Loucy (cell line): ENCODE data around the gene ABCA7.

Source experiments
- EZH2phosphoT487 ChIP-seq: fragments of 200-600 bp; IDR thresholded peaks from 2 replicates; pipeline ENCODE4 v1.6.1; 2018; ENCODE audit warnings: antibody characterized with exemption, mild to moderate bottlenecking, moderate library complexity, borderline replicate concordance
- TF ChIP-seq, protein P1 (sequence below): fragments of 200-600 bp; sonication (generic); conservative IDR thresholded peaks from 2 replicates; pipeline ENCODE4 v1.5.1; 2014; ENCODE audit warnings: mild to moderate bottlenecking, antibody characterized with exemption, low read length

DNA sequence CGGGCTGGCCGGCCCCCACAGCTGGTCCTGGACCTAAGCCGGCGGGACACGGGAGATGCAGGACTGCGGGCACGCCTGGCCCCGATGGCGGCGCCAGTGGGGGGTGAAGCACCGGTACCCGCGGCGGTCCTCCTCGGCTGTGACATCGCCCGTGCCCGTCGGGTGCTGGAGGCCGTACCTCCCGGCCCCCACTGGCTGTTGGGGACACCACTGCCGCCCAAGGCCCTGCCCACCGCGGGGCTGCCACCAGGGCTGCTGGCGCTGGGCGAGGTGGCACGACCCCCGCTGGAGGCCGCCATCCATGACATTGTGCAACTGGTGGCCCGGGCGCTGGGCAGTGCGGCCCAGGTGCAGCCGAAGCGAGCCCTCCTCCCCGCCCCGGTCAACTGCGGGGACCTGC, 36.6 kb upstream of the ABCA7 start:
- TF ChIP-seq, protein P1, sequence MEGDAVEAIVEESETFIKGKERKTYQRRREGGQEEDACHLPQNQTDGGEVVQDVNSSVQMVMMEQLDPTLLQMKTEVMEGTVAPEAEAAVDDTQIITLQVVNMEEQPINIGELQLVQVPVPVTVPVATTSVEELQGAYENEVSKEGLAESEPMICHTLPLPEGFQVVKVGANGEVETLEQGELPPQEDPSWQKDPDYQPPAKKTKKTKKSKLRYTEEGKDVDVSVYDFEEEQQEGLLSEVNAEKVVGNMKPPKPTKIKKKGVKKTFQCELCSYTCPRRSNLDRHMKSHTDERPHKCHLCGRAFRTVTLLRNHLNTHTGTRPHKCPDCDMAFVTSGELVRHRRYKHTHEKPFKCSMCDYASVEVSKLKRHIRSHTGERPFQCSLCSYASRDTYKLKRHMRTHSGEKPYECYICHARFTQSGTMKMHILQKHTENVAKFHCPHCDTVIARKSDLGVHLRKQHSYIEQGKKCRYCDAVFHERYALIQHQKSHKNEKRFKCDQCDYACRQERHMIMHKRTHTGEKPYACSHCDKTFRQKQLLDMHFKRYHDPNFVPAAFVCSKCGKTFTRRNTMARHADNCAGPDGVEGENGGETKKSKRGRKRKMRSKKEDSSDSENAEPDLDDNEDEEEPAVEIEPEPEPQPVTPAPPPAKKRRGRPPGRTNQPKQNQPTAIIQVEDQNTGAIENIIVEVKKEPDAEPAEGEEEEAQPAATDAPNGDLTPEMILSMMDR = no peak
- no peak for TF ChIP-seq EZH2phosphoT487
